ENCODE results near the gene NETO2. TPM values are rescaled to one million over a fixed set of nuclear protein-coding genes. Genes with fewer than 3 reads are reported as not detected.

Gene NETO2, protein sequence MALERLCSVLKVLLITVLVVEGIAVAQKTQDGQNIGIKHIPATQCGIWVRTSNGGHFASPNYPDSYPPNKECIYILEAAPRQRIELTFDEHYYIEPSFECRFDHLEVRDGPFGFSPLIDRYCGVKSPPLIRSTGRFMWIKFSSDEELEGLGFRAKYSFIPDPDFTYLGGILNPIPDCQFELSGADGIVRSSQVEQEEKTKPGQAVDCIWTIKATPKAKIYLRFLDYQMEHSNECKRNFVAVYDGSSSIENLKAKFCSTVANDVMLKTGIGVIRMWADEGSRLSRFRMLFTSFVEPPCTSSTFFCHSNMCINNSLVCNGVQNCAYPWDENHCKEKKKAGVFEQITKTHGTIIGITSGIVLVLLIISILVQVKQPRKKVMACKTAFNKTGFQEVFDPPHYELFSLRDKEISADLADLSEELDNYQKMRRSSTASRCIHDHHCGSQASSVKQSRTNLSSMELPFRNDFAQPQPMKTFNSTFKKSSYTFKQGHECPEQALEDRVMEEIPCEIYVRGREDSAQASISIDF
- total RNA-seq, result 1 to 10 TPM; 3.9 to 4.8 TPM

DNA sequence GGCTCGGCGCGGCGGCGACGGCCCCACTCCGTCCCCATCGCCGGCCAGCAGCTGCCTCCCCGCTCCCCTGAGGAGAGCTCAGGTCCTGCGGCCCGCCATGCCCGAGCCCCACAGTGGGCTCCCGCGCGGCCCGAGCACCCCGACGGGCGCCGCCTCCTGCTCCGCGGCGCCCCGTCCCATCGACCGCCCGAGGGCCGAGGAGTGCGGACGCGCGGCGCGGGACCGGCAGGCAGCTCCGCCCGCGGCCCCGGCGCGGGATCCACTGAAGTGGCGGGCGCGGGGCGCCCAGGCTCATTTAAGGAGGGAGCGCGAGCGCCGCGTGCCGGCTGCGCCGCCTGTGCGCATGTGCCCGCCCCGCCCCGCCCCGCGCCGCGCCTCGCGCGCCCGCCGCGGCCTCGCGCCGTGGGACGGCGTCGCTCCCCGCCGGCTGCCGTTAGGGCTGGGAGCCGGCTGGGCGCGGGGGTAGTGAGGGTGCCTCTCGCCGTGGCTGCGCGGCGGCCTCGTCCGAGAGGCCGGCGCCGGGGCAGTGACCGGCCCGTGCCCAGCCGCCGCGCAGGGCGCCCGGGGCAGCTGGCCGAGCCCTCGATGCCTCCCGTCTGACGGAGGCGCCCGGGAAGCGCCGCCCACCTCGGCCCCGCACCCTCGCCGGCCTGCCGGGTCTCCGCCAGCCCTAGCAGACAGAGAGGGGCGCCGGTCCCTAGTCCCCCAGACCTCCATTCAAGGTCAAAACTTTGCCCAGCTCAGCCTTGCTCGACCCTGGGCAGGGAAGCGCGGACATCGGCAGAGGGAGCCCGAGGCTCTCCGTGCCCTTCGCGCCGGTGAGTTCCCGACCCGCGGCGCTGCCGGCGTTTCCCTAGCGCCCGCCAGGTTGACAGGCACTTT lies at the start of gene NETO2:
TSS of gene NETO2 (minus strand) at position 269 of the 882 bp plus-strand sequence. CDS start 333 bp downstream, outside the sequence.

Other genes with a start within 250 kb of the NETO2 start
- 10 to 100 TPM; 53.1 to 55.8 TPM for gene DNAJA2, start 170.3 kb downstream of the NETO2 start, total RNA-seq

Data from activated naive CD4-positive, alpha-beta T cell treated with anti-CD3 and anti-CD28 coated beads, Interleukin-2, amount 10 ng/mL, durations not matched to agents 5 hours and 36 hours (primary cell).